GM21723 (cell line): ENCODE data around the gene ABCB9.

Source experiments
- ATAC-seq: cut with Tn5 transposase; IDR thresholded peaks from one replicate; pipeline ENCODE4 v1.9.1; 2021; ENCODE audit warnings: mild to moderate bottlenecking, moderate library complexity; ENCODE audit not compliant: unreplicated experiment

ABCB9 gene

GRCh38 chr12:122982963-122983788, 16.9 kb upstream of the ABCB9 start:
- ATAC-seq, result no peak

- ATAC-seq, result no peak
These were observed 16.2 kb upstream of the ABCB9 start for GRCh38 chr12:122982477-122982815.

- ATAC-seq, result no peak
These were observed 15.6 kb upstream of the ABCB9 start for GRCh38 chr12:122981587-122982476.

- ATAC-seq, result peak; percentile 16
These were observed 14.8 kb upstream of the ABCB9 start for GRCh38 chr12:122981036-122981471.

GRCh38 chr12:122980183-122981035, 14.1 kb upstream of the ABCB9 start, which contains the start of gene ARL6IP4:
ARL6IP4 (plus strand) TSS chr12:122980681; CDS start chr12:122981140, 459 bp downstream.
- ATAC-seq, result peak; percentile 54

GRCh38 chr12:122979908-122980182, 13.6 kb upstream of the ABCB9 start:
- no peak for ATAC-seq

- no peak for ATAC-seq
These were observed 13.0 kb upstream of the ABCB9 start for GRCh38 chr12:122979001-122979907.

GRCh38 chr12:122978507-122978955, 12.3 kb upstream of the ABCB9 start:
- no peak for ATAC-seq

GRCh38 chr12:122977655-122978392, 11.6 kb upstream of the ABCB9 start:
- no peak for ATAC-seq

- no peak for ATAC-seq
These were observed 10.9 kb upstream of the ABCB9 start for GRCh38 chr12:122977153-122977552.

- ATAC-seq, result no peak
These were observed 10.3 kb upstream of the ABCB9 start for GRCh38 chr12:122976648-122976975.

- no peak for ATAC-seq
These were observed 9.8 kb upstream of the ABCB9 start for GRCh38 chr12:122975790-122976647.

GRCh38 chr12:122974892-122975789, 8.9 kb upstream of the ABCB9 start, which contains the start of gene OGFOD2:
OGFOD2 (plus strand) TSS chr12:122975244; CDS start chr12:122975252, 8 bp downstream.
- peak; percentile 76 for ATAC-seq

GRCh38 chr12:122974274-122974891, 8.1 kb upstream of the ABCB9 start:
- peak; percentile 69 for ATAC-seq

GRCh38 chr12:122969676-122970075, 3.4 kb upstream of the ABCB9 start:
- ATAC-seq, result no peak

GRCh38 chr12:122968104-122968503, 1.8 kb upstream of the ABCB9 start:
- ATAC-seq, result no peak
